Activated CD8-positive, alpha-beta memory T cell treated with anti-CD3 and anti-CD28 coated beads, Interleukin-2, amount 50 U/mL, for 48 hours (primary cell): ENCODE results near the gene RGS17.

Experiments
- DNase-seq: peaks from one replicate; pipeline ENCODE4 v3.0.0-alpha.2; 2020

Gene RGS17

DNA sequence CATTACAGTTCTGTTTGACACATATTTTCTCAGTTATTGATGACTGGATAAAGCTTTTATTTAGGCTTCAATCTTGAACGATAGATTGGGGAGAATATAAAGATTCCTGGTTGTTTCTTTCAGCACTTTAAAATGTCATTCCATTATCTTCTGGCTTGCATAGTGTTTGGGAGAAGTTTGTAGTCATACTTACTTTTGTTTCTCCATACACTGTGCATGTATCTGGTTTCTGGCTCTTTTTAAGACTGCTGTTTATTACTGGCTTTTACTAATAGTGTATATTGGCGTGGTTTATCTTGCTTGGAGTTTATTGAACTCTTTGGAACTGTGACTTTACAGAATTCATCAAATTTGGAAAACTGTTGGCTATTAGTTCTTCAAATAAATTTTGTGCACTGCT lies 49.2 kb downstream of the RGS17 start:
- DNase-seq: no peak

DNA sequence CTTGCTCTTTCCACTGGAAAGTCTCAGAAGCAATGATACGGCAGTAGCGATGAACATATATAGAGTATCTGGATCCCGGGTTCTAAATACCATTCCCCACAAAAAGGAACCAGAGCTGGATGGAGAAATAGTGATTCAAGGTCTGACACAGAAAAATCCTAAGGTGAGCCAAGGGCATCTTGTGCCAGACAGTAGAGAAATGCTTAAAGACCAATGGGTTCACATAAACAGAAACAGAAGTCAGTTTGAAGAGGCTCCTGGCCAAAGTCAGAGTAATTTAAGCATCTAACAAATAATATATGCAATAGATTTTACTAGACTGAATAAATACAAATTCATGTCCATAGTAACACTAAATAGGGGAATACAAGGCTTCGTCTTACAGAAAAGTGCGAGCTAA lies 54.7 kb downstream of the RGS17 start:
- DNase-seq: no peak

DNA sequence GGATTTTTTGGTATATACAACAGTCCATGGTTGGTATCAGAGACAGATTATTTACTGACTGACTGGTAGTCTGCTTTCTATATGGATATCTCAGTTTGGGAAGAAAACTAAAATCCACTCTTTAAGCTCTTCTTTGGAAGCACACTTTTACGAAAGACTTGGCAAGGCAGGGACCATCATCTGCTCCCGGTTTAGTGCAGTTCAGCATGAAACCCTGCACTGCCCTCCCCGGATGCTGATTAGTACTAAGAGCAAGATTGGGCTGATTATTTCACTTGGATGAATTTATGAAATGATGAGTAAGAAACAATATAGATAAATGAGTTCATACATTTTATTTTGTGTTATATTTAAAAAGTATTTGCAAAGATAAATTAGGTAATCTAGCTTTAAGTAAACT lies 56.3 kb downstream of the RGS17 start:
- no peak for DNase-seq

DNA sequence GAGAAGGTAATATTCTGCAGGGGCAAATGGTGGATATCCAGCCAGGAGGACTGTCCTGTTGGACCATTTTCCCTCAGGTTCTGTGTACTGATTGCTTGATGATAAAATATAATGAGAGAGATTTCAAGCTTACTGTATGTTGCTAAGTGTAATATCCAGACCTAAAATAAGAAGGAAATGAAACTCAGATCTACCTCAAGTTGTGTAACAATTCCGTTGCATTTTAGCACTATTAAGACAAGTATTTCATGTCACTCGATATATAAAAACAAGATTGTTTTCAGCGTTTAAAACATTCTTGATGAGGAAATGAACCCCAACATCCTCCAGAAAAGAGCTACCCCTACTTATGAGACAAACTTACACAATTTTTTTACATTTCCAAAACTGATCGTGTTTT lies 57.2 kb downstream of the RGS17 start:
- no peak for DNase-seq

DNA sequence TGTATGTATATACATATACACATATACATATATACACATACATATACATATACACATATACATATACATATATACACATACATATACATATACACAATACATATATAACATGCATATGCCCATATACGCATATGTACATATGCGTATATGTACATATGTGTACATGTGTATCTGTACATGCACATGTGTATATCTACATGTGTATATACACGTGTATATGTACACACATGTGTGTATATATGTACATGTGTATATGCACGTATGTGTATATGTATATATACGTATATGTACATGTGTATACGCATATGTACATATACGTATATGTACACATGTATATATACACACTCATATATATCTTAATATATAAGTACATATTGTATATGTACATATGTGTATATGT lies 60.3 kb downstream of the RGS17 start:
- no peak for DNase-seq

DNA sequence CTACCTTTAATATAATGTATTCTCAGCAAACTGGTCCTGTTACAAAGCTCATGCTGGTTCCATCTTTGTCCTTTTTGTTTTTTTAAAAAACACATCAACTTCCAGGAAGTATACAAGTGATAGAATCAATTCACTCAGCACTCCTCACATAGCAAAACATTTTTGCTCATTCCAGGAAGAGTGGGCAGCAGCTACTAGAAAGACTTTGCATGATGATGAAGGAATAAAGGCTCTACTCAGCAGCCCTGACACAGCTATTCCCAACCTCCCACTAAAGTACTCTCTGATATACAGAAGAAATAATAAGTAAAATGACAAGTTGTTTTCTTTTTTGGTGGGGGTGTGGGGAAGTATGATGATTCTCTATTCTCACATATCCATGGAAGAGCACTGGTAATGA lies 61.2 kb downstream of the RGS17 start:
- DNase-seq: no peak

DNA sequence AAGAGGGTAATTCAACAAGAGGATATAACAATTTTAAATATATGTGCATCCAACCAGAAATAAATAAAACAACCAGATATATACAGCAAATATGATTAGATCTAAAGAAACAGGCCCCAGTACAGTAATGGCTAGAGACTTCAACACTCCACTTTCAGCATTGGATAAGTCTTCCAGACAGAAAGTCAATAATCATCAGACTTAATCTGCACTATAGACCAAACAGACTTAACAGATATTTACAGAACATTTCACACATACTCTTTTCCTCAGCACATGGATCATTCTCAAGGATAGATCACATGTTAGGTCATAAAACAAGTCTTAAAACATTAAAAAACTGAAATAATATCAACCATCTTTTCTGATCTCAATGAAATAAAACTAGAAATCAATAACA lies 65.9 kb downstream of the RGS17 start:
- no peak for DNase-seq

DNA sequence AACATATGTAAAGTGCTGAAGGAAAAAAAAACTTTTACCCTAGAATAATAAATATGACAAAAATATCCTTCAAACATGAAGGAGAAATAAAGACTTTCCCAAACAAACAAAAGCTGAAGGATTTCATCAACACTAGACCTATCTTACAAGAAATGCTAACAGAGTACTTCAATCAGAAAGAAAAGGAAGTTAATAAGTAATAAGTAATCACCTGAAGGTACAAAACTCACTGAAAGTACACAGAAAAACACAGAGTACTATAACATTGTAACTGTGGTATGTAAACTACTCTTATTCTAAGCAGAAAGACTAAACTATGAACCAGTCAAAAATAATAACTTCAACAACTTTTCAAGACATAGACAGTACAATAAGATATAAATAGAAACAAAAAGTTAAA lies 67.1 kb downstream of the RGS17 start:
- no peak for DNase-seq

DNA sequence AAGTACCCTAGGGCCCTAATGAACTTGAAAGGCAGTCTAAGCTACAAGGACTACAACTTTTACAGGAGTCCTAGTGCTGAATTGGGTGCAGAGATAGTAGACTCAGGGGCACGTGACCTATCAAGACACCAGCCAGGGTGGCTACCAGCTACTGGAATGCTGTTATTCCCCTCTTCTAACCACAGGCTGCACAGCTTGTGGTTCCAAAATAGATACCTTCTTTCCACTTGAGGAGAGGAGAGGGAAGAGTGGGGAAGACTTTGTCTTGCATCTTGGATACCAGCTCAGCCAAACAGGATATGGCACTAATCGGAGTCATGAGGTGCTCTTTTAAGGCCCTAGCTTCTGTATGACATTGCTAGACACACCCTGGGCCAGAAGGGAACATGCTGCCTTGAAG lies 68.6 kb downstream of the RGS17 start:
- DNase-seq: no peak

DNA sequence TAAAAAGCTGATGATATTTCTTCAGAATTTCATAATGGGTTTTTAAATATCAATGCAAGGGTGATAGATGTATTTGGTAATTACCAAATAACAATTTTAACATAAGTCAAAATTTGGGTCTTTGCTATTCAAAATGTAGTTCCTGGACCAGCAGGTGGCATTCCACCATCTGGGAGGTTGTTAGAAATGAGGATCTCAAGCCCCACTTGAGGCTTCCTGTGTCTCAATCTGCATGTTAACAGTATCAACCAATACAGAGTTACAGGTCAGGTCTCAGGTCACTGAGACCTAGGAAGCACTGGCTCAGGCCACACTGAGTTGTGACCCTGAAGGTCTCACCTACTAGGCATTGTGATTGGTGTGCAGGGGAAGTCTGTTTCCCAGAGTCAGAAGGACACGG lies 71.3 kb downstream of the RGS17 start:
- no peak for DNase-seq

DNA sequence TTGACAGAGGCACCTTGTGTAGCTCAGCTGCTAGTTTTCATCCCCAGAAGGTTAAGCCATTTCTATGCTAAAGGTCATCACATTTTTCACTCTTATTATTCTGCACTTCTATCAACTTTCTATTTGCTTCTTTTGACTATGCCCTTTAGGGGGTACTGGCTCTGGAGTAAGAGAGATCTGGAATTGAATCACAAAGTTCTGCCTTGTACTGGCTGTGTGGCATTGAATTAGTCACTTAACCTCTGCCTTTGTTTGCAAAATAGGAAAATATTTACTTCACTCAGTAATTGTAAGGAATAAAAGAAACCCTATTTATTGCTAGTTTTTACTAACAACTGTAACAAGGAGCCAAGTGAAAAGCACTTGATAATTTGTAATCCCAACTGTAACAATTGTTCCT lies 71.8 kb downstream of the RGS17 start:
- no peak for DNase-seq

DNA sequence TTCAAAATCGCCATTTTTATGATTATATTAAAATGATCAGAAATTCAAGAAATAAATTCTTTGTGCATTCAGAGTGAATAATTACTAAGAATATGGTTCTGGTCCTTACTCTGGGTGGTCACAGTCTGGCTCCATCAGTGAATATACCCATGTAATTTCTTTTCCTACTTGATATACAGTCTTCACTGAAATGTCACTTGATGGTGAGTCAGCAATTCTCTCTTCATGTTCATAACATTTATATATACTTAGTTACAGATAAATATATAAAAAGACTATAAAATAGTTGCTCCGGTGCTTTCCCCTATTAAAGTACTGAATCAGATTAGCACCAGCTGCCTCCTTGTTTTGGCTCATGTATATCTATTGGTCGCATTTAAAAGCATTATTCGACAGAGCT lies 72.2 kb downstream of the RGS17 start:
- DNase-seq: no peak

DNA sequence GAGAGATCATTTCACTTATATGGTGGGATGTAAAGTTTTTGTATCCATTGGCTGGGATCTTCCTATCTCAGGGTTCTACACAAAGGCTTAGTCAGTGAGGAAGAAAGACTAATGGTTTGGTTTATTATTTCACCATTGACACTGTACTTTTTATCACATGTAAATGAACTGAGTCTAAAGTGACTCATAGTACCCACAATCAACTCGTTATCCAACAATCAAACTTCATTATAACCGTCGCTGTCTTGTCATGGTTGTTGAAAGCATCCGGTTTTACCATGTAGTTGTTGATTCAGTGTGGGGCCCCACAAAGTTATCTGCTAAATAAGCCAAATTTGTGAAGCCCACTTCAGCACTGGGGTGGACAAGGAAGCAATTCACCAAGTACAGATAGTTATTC lies 72.8 kb downstream of the RGS17 start:
- DNase-seq: no peak

DNA sequence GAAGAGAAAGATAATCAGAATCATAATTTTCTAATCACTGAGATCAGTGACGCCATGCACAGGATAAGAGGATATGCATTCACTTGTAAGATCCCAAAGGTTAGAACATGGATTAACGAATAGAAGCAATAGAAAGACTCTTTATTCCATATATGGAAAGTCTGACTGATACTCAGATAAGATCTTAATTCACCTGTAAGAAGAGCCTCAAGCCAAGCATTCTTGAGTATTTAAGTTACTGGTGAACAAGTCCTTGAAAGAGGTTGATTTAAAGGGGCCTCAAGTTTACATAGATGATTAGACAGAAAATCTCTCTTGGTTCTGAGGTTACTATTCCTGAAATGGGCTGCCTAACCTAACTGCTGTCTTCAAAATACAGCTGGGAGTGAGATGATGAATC lies 74.8 kb downstream of the RGS17 start:
- DNase-seq: no peak

DNA sequence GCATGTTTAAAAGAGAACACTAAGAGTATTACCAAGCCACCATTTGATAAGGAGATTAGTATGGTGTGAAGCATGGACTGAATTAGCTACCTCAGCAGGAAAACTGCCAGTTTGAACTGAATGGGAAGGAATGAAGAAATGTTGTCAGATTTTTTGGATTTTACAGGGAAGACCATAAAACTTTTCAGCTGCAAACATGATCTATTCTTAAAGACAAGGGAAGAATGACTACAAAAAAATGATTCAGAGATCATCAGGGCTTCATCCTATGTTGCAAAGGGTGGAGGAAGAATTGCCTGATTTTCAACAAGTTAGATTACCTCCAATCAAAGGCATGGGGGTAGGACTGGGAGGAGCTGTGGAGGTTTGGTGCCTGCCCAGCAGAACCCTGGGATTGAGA lies 79.3 kb downstream of the RGS17 start:
- no peak for DNase-seq

DNA sequence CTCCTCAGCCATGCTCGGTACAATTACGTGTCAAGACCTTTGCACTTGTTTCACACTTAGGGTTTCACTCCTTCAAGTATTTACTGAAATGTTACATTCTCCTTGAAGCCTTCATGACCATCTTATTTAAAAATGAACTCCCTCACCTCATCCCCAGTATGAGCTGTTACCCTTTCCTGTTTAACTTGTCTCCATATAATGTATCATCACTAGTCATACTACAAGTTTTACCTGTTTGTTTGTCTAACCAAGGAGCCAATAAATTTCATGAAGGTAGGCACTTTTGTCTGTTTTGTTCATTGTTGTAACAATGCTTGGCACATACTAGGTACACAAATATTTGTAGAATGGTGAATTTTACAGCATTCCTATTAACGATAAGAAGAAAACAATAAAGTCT lies 82.5 kb downstream of the RGS17 start:
- DNase-seq: no peak

DNA sequence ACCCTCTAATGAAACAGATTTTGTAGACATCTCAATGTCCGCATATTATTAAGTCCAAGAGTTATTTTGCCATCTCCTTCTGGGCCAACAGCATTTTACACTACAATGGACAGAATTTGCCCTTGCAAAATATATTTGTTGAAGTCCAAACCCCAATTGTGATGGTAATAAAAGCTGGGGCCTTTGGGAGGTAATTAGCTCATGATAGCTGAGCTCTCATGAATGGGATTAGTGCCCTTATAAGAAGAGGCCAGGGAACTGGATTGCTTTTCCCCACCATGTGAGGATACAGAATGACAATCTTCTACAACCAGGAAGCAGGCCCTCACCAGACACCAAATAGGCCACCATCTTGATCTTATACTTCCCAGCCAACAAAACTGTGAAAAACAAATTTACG lies 83.7 kb downstream of the RGS17 start:
- DNase-seq: no peak

DNA sequence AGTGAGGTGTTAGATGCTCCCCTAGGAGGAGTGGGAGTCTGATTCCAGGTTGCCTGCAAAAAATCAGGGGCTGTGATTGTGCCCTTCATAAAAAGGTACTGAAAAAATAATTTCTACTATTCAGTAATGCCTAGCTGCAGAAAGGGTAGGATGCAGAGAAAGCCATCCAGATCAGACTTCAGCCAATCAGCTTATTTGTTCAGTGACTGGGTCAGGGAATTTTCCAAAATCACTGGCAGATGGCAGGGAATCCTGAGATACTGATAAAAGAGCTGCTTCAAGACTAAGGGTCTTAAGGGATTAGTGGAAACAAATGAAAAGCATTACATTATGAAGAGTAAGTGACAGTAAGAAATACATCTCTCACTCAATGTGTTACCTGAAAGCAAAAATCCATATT lies 85.8 kb downstream of the RGS17 start:
- no peak for DNase-seq

DNA sequence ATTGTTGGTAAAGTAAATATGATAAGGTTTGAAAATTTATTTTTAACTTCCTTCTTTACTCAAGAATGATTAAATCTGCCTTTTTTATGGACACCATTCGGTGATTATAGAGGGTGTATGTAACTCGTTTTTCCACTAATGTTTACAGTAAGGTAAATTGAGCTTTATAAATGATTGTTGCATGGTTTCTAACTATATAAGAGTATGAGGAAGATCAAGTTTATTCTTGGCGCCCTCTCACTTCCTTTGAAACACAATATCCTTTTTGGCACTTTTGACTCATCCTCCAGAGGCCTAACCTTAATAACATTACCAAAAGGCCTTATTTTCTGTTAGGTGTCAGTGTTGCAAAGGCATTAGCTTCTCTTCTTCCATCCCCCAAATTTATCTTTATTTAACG lies 86.8 kb downstream of the RGS17 start:
- DNase-seq: no peak

DNA sequence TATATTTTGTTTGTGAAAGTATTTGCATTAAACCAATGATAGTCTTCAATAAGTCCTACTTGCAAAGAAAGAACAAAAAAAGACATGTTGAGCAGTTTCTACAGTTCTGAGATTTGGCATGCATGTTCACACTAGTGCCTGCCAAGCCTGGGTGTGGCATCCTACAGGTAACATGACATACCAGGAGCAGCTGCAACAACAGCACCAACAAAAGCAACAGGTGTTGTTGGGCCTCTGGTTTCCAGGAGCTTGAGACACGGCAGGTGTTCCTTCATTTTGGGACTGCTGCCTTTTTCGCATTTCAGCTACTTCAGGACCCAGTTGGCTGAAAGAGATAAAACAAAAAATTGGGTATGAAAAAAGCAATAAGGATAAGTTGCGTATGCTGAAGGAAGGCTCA lies 87.4 kb downstream of the RGS17 start:
- DNase-seq: no peak

DNA sequence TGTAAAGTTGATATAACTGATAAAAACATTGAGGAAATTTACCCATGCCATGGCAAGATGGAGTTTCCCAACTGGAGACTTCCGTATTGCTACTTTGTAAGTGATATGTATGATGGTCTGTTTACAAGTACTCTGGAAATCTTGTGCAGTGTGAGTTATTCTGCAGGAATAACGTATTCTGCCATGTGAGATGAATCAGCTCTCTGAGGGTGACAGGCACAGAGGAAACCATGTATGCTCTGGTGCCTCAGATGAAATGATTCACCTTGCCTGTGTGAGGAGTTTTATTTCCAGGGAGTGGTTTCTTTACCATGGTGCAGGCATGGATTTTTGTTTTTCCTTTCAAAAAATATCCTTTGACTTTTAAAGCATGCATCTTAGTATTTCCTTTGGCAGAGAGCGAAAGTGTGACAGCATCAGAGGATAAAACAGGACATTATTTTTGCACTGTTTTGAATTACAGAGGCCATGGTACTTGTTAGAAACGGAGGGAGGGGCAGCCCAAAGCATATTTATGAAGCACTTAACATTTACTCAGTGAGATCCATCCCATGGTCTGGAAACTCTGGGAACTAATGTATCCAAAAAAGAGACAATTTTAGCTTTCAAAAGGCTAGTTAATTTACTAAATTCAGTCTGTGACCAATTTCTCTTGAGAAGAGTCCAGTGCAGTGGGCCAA lies 92.6 kb downstream of the RGS17 start:
- DNase-seq: no peak

DNA sequence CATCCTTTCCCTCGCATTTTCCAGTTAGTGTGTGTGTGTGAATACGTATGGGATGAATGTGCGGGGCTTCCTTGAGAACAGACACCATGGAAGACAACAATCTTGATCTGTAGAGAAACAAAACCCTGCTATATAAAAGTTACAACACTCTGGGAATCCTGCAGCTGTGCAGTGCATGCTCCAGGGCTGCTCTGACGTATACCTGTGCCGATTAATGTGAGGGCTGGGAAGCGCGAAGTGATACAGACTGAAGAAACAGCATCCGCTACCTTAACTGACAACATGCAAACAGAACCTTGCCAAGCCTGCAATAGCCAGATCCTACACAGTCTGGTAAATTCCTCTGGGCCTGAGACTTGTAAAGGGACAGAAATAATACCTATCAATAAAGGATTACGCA lies 96.9 kb downstream of the RGS17 start:
- no peak for DNase-seq

DNA sequence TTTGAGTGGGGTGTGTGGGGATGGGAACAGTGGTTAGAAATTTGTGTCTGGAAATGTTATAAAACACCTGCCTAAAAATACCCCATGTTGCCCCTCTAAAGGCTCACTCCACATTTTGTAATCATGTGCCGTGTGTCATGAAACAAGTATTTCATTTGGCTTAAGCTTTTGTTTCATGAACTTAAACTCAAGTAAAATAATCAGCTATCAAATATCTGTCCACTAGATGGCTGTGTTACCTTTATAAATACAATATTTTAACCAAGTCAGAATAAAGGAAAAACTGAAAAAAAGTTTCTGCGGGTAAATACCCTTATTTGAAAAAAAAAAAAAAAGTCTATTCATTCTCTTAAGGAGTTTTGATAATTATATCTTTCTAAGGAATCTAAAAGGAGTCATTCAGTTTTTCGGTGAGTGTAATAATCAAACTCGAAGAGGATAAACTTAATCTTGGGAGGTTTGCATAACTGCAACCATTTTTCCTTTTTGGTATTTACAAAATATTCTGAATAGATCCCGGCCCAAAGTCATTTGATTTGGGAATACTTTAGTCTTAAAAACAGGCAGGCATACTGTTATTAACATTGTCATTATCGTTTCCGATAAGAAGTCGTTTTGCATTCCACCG lies 98.7 kb downstream of the RGS17 start:
- no peak for DNase-seq

DNA sequence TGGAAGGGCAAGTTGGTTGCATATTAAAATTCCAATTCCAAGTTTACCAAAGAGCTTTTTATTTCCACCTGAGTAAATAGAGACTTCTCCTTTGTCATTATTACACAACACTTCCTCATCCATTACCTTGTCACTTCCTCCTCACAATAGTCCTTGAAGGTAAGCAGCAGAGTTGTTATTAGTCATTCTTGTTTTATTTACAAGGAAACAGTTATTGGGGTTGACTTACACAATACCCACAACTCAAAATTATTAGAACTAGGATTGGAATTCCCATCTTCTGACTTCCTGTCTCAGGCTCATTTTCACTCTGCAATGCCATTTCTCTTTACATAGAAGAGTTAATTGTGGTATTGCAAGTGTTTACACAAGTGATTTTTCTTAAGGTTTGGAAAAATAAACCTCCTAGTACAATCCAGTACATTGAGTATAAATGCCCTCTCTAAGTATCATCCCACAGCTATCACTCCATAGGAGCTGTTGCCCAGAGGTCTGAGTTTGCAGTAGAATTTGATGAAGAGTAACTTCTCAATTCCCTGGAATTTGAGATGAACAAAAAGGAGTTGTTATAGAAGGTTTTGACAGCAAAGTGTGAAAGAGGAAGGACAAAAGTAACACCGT lies 99.6 kb downstream of the RGS17 start:
- no peak for DNase-seq

DNA sequence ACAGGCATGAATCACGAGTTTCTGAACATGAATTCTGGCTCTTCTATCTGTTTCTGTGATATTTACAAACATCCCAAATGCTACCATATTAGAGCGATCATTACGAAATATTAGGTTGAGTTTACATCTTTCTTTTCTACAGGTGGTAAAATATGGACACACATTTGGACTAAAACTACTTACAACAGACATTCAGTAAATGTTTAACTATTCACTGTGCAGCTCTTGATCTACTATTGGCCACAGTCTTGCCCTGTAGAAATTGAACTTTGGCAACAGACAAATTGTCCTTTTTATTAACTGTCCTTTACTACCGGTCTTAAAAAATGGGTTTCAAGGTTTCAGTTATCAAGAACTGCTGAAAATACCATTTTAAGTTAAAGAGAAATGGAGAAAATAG lies 102.1 kb downstream of the RGS17 start:
- DNase-seq: no peak
